HUES48 (cell line): ENCODE results near the gene EYS.

Source experiments
- H3K27ac ChIP-seq: one replicate; pipeline ENCODE4 v1.7.0; 2013; ENCODE audit warnings: low read depth, low read length, inconsistent platforms
- H3K27me3 ChIP-seq: 2 replicates; pipeline ENCODE4 v1.6.1; 2013; ENCODE audit warnings: mild to moderate bottlenecking, low read length; ENCODE audit not compliant: control insufficient read depth, insufficient read depth
- H3K36me3 ChIP-seq: 2 replicates; pipeline ENCODE4 v1.6.1; 2013; ENCODE audit warnings: low read length; ENCODE audit not compliant: control insufficient read depth, insufficient read depth
- H3K4me1 ChIP-seq: 2 replicates; pipeline ENCODE4 v1.6.1; 2013; ENCODE audit warnings: mild to moderate bottlenecking, low read length; ENCODE audit not compliant: control insufficient read depth, insufficient read depth
- H3K4me3 ChIP-seq: 2 replicates; pipeline ENCODE4 v1.5.1; 2013; ENCODE audit warnings: mild to moderate bottlenecking, low read depth, low read length
- H3K9ac ChIP-seq: 2 replicates; pipeline ENCODE4 v1.6.1; 2013; ENCODE audit warnings: mild to moderate bottlenecking, low read depth, low read length, moderate library complexity
- H3K9me3 ChIP-seq: 2 replicates; pipeline ENCODE4 v1.6.1; 2013; ENCODE audit warnings: low read length; ENCODE audit not compliant: control insufficient read depth, insufficient read depth

EYS gene

GRCh38 chr6:63929111-63929510 is 1777.9 kb downstream of the EYS start:
- Histone ChIP-seq H3K4me1 (no peaks in the 10 kb centered on the region), H3K27me3 (no peaks in the 10 kb centered on the region), H3K36me3 (no peaks in the 10 kb centered on the region), H3K9me3 (no peaks in the 10 kb centered on the region), H3K4me3 (no peak overlapping the region), H3K27ac (no peak overlapping the region), H3K9ac (no peak overlapping the region)

- H3K4me1 ChIP-seq, result no peaks in the 10 kb centered on the region
- no peaks in the 10 kb centered on the region for H3K36me3 ChIP-seq
- no peak overlapping the region for H3K27ac ChIP-seq
- H3K27me3 ChIP-seq, result no peaks in the 10 kb centered on the region
- H3K9me3 ChIP-seq, result no peaks in the 10 kb centered on the region
- H3K4me3 ChIP-seq, result no peak overlapping the region
- no peak overlapping the region for H3K9ac ChIP-seq
Measured at GRCh38 chr6:63928613-63929012, 1778.4 kb downstream of the EYS start.

- no peaks in the 10 kb centered on the region for H3K36me3 ChIP-seq
- no peak overlapping the region for H3K9ac ChIP-seq
- no peak overlapping the region for H3K27ac ChIP-seq
- H3K27me3 ChIP-seq, result no peaks in the 10 kb centered on the region
- H3K4me1 ChIP-seq, result no peaks in the 10 kb centered on the region
- no peak overlapping the region for H3K4me3 ChIP-seq
- H3K9me3 ChIP-seq, result no peaks in the 10 kb centered on the region
Measured at GRCh38 chr6:63926950-63927927, 1779.8 kb downstream of the EYS start.

- Histone ChIP-seq H3K4me3 (no peak overlapping the region), H3K36me3 (no peaks in the 10 kb centered on the region), H3K27ac (no peak overlapping the region), H3K9me3 (no peaks in the 10 kb centered on the region), H3K27me3 (no peaks in the 10 kb centered on the region), H3K4me1 (no peaks in the 10 kb centered on the region), H3K9ac (no peak overlapping the region)
Measured at GRCh38 chr6:63926258-63926780, 1780.7 kb downstream of the EYS start.

- no peaks in the 10 kb centered on the region for H3K4me1 ChIP-seq
- no peak overlapping the region for H3K9ac ChIP-seq
- no peaks in the 10 kb centered on the region for H3K27me3 ChIP-seq
- no peaks in the 10 kb centered on the region for H3K36me3 ChIP-seq
- no peak overlapping the region for H3K4me3 ChIP-seq
- H3K27ac ChIP-seq, result no peak overlapping the region
- no peaks in the 10 kb centered on the region for H3K9me3 ChIP-seq
Measured at GRCh38 chr6:63923139-63923739, 1783.8 kb downstream of the EYS start.

GRCh38 chr6:63919556-63920110 is 1787.4 kb downstream of the EYS start:
- H3K9me3 ChIP-seq, result no peaks in the 10 kb centered on the region
- H3K27me3 ChIP-seq, result no peaks in the 10 kb centered on the region
- H3K9ac ChIP-seq, result no peak overlapping the region
- H3K27ac ChIP-seq, result no peak overlapping the region
- no peaks in the 10 kb centered on the region for H3K36me3 ChIP-seq
- H3K4me1 ChIP-seq, result no peaks in the 10 kb centered on the region
- no peak overlapping the region for H3K4me3 ChIP-seq

GRCh38 chr6:63912887-63913286 is 1794.1 kb downstream of the EYS start:
- Histone ChIP-seq H3K27ac (no peak overlapping the region), H3K4me1 (no peaks in the 10 kb centered on the region), H3K27me3 (no peaks in the 10 kb centered on the region), H3K36me3 (no peaks in the 10 kb centered on the region), H3K4me3 (no peak overlapping the region), H3K9ac (no peak overlapping the region), H3K9me3 (no peaks in the 10 kb centered on the region)

- H3K9ac ChIP-seq, result no peak overlapping the region
- H3K27ac ChIP-seq, result no peak overlapping the region
- H3K4me1 ChIP-seq, result no peaks in the 10 kb centered on the region
- H3K9me3 ChIP-seq, result no peaks in the 10 kb centered on the region
- no peak overlapping the region for H3K4me3 ChIP-seq
- no peaks in the 10 kb centered on the region for H3K27me3 ChIP-seq
- H3K36me3 ChIP-seq, result no peaks in the 10 kb centered on the region
Measured at GRCh38 chr6:63910863-63911551, 1796.0 kb downstream of the EYS start.

- no peaks in the 10 kb centered on the region for H3K36me3 ChIP-seq
- H3K27ac ChIP-seq, result no peak overlapping the region
Measured at GRCh38 chr6:63904650-63905248, 1802.3 kb downstream of the EYS start.

GRCh38 chr6:63899550-63899949 is 1807.5 kb downstream of the EYS start:
- Histone ChIP-seq H3K27ac (no peak overlapping the region), H3K27me3 (no peaks in the 10 kb centered on the region), H3K9ac (no peak overlapping the region), H3K4me3 (no peak overlapping the region), H3K36me3 (no peaks in the 10 kb centered on the region), H3K9me3 (no peaks in the 10 kb centered on the region), H3K4me1 (no peaks in the 10 kb centered on the region)

More at GRCh38 chr6:63904650-63905248, 1802.3 kb downstream of the EYS start:
- Histone ChIP-seq H3K4me3 (no peak overlapping the region), H3K27me3 (no peaks in the 10 kb centered on the region), H3K9ac (no peak overlapping the region), H3K4me1 (no peaks in the 10 kb centered on the region), H3K9me3 (no peaks in the 10 kb centered on the region)
